Measurements from ENCODE around the gene OVAAL.
"Not testable (repeated sequence)": the region's sequence is repeated elsewhere in the genome, so short reads cannot be mapped to it uniquely, and the experiment has no call there.

The OVAAL gene

DNA sequence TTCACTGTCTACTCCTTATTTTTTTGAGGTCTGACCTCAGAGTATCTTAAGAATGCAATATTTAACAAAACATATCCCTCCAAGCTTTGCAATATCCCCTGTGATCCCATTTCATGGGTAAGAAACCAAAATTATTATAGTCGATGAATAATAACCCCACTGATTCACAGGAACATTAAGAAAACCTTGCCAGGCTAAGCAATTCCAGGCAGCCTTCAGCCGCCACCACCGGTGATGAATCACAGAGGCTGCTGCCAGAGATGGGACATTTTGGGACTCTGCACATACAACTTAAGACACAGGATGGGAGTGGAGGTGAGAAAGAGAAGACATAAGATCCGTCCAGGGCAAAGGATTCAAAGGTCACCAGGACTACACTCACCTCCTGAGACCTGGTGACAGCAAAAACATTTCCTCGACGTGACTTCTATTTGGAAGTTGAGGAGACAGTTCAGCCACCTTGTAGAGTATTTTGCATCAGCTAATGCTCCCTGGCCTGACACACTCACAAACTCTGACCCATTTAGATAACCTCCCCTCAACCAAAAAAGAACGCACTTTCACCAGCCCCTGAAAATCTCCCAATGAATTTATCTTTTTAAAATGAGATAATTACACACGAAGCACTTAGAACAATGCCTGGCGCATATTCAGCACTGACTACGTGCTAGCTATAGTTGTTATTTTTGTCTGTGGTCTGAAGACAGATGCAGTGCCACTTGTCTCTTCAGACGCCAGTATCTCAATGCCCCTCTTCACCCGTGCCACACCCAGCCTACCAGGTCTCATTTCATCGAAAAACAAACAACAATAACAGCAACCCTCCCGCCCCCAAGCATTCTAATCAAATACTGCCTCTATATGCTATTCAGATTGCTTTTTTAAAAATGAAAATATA, 17.8 kb upstream of the OVAAL start:
- DNase-seq, result no peak

- DNase-seq, result no peak
These were observed 16.5 kb upstream of the OVAAL start for GRCh38 chr1:180542113-180542837.

DNA sequence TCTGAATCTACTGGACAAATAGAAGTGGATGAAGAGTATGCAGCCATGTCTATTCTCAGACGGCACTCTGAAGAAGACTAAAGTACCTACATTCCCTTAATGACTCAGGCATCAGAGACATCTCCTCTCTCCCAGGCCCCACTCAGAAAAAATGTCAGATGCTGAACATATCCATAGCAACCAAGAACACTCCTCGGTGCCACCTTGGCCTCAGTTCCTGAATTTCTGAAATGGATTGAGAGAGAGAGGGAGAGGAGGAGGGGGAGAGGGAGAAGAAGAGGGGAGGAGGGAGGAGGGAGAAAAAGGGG, 16.0 kb upstream of the OVAAL start:
- no peak for DNase-seq

- no peak for DNase-seq
These were observed 14.7 kb upstream of the OVAAL start for GRCh38 chr1:180544050-180544449.

DNA sequence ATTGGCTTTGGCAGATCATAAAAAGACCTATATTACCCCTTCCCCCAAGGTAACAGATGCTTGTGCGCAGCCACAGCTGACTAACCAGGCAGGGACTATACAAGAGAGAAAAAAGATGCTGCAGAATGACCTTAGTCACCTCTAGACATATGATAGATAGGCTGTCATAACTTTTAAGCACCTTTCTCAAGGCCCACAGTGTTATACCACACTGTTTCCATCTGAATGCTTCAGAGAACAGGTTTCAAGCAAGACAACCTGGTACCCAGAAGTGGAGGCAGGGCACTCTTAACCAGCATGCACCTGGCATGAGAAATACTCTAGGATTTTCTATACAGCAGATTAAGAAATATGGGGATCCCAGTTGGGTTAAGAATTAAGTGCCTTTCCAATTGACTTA, 12.8 kb upstream of the OVAAL start:
- no peak for DNase-seq

DNA sequence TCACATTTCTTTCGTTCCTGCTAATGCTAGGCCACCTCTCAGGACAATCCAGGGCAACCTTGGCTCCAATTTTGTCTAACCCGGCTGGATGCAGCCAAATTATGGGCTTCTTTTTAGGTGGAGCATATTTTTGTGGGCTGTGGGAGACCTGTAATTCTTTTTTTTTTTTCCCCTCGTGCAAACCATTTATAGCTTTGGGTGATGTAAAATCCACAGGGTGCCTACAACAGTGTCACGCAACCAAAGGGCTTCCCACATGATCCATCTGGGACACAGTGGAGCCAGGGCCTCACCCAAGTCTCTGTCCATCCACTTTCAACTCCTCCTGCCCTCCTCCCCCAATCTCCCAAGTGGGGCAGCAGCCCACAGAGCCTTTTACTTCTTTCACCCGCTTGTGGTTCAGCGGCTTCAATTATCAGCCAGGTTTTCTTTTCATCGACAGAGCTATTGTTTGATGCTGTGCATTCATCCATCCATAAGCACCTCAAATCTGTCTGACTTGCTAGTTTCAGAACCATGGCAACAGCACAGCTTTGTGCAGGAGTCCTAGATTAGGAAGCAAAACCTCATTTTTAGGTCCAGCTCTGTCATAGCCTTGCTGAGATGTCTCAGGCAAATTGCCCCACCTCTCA, 10.0 kb upstream of the OVAAL start:
- no peak for DNase-seq

GRCh38 chr1:180549770-180550169, 9.0 kb upstream of the OVAAL start:
- not testable (repeated sequence) for DNase-seq

DNA sequence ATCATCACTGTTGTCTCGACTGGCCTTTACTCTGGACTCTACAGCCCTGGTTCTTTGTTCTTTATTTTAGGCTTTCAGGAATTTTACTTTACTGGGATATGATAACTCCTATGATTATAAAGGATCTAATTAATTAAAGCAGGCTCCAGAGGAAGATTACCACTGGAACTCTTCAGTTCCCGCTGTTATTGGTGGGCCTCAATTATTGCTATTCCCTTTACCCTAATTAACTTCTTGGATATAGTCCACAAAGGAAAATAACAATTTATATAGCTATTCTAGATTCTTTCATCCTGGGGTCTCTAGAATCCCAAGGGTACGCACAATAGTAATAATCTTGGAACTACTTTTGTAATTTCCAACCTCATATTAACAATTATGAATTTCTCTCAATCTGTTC, 8.5 kb upstream of the OVAAL start:
- DNase-seq, result no peak

DNA sequence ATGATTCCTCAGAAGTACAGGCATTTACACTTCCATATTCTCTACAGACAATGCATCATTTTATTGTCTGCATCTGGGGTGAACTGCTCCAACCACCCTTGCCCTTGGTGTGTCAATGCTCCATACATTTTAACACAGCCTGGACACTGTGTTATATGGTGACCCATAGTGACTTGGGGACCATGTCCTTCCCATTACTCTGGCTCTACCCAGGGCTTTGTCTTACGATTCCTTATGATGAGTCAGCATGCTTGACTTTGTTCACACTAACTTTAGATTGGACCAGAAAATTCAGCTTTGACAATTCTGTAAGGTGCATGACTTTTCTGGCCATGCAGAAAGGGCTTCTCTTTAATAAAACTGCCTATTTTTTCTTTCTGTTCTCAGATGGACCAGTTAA, 6.8 kb upstream of the OVAAL start:
- no peak for DNase-seq

- not testable (repeated sequence) for DNase-seq
These were observed 5.7 kb upstream of the OVAAL start for GRCh38 chr1:180553046-180553445.

GRCh38 chr1:180555411-180555810, 3.4 kb upstream of the OVAAL start:
- no peak for DNase-seq

DNA sequence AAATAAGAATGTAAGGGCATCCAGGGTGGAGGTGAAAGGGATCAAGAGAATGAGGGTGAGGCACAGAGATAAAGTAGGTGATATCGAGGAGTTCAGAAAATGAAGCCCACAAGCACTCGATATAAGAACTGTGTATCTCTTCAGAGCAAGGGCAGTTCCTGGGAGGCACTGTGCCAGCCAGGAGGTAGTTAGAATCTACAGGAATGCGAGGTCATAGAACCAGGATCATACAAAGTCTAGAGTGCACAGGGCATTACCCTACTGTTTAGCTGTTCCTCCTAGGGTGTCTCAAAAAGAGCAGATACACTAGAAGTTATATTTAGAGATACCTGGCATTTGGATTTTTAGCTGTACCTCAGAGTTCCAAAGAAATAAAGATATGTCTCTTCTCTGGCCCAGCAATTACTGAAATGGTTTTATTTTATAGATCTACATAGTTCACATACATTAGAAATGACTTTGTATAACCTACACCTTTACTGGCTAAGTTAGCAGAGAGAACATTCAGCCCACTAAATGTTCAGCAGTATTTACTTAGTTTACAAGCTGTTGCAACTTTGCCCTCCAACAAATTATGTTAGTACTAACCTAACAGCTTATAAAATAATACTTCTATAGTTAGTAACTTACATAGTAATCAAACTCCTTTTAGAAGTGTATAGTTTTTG, 1.6 kb downstream of the OVAAL start:
- DNase-seq, result no peak

DNA sequence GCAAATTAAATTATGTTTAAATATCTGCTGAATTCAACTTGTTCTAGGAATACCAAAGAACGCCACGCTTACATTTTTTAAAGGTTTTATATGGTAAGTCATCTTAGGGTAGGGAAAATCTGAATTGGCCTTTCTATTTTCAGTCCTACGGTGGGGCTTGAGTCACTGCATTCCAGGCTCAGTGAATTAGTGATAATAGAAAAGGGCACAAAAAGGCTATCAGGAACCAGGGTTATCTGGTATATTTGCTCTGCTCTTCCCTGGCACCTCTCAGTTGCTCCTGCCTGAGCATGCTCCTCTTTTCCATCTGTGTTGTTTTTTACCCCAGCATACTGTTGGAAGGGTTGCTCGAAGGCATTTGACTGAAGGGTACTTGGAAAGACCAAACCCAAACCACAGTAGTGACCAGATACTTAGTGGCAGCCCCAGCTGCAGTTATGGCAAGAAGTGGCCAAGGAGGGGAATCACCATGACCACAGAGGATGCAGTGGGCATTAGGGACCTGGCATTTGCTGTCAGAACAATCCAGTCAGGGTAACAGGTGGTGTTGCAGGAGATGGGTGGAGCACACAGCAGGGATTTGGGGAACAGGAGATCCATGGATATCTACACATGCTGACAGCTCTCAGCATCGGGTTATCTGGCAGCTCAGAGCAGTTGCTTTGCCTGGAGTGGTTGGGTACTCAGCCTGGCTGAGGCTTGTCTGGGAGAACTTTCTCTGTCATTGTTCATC, 2.3 kb downstream of the OVAAL start:
- no peak for DNase-seq

DNA sequence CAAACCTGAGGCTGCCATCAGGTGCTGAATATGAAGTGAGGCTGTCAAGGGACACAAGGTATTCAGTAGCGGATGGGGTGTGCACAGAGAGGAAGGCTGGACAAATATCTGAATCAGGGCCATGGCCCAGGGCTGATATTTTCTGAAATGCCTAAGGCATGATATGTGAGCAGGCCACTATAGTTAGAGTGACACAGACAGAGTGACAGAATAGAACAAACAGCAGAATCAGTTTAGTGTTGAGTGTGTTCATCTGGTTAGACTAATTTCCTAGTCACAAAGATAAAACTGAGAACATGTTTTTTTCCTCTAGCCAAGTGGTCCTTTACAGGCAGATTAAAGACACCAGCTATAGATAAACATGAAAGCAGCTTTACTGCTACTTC, 3.9 kb downstream of the OVAAL start:
- DNase-seq, result no peak

DNA sequence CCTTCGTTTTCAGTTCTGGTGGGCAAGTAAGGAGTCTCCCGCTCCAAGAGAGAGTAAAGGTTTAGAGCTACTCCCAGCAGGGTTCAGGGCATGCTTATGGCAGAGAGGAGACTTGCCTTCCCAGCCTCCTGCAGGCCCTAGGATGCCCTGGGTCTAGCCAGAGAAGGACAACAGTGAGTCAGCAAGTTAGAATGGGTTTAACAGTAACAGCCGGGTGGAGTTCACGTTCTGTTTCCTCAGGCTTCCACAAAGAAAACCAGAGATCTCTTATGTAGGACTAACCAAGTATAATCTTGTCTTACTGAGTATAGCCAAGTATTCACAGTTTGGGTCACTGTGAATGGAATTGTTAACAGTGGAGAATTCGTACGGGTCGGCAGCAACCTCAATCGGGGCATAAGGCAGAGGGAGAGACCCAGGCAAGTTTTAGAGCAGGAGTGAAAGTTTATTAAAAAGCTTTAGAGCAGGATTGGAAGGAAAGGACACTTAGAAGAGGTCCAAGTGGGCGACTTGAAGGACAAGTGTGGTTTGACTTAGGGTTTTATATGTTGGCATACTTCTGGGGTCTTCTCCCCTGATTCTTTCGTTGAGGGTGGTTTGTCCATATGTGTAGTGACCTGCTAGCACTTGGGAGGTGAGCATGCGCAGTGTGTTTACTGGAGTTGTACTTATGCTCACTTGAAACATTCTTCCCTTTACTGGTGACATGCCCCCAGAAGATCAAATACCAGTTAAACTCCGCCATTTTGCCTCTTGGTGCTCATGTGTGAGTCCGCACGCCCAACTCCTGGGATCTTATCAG, 4.5 kb downstream of the OVAAL start:
- no peak for DNase-seq

DNA sequence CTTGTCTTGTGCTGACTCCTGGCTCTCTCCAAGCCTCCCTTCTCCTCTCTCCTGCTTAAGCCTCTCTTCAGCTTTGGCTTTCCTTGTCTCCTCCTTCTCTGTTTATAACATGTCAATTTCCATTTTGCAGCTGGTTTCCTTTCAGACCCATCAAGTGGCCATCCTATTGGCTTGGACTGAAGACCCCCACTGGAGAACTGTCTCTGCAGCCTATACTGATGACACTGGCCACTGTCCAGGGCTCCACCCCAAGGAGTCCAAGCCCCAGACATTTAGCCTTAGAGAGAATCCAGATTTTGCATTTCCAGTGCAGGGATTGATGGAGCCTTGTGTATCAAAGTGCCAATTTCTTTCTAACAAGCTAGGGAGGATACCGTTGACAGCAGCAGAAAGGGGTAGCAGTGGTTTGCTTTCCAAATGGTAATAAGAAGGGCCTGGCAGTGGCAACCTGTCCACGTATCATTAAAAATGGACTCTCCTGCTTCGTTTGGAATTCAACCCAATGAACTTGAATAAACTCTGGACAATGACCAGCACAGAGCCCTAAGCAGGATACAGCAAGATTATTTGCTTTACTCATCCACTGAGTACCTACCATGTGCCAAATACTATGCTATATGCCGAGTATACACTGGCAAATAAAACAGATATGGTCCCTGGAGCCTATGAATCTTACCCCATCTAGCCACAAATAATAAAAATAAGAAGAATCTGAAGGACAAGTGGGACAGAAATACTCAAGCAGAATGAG, 6.5 kb downstream of the OVAAL start:
- no peak for DNase-seq

DNA sequence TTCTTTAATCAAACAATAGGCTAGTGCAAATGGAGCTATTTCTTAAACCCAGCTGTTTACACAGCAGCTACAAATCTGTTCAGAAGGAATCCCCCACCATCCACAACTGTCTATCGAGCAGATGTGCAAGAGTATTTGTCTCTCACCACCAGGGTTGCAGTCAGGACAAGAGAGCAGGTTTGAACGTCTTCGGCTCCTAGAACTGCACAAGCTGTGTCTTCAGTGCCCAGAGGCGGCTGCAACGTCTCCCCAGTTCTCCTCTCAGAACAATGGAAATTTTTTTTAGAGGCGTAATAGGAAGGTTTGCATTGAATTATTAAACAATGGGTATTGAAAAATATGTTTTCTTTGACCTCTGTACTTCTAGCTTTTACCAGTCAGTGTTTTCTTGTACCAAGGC, 7.3 kb downstream of the OVAAL start:
- DNase-seq, result no peak

GRCh38 chr1:180566495-180566894, 7.7 kb downstream of the OVAAL start:
- DNase-seq, result no peak

GRCh38 chr1:180567654-180568053, 8.9 kb downstream of the OVAAL start:
- no peak for DNase-seq

DNA sequence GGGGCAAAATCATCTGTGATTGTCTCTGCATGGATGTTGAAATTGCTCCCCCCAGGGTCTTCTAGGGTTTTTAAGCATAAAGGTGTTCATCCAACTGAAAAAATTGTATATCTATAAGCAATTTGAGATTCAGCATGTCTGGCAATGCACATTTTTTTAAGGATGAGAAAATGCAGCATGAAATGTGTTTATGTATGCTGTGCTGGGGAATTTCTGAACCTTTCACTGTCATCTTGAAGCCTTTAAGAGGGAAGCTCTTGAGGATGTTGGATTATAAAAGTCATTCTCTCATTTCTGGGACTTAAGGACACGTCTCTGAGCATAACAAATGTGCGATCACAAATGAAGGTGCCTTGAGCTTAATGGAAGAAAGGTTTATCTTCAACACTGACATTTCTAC, 9.4 kb downstream of the OVAAL start:
- DNase-seq, result no peak

All from activated gamma-delta T cell (primary cell).